HG02970 (cell line): ENCODE results near the gene GIT2.
"Not testable (repeated sequence)": the region's sequence is repeated elsewhere in the genome, so short reads cannot be mapped to it uniquely, and the experiment has no call there.

ENCODE experiments used
- ATAC-seq: cut with Tn5 transposase; IDR thresholded peaks from one replicate; pipeline ENCODE4 v1.9.1; 2021; ENCODE audit warnings: mild to moderate bottlenecking, moderate library complexity, moderate number of reproducible peaks; ENCODE audit not compliant: unreplicated experiment, low FRiP score

The GIT2 gene

GRCh38 chr12:109986236-109986635, 9.9 kb downstream of the GIT2 start:
- ATAC-seq = not testable (repeated sequence)

- ATAC-seq = no peak
Measured at GRCh38 chr12:109983432-109984142, 12.6 kb downstream of the GIT2 start.

GRCh38 chr12:109982210-109982609, 14.0 kb downstream of the GIT2 start:
- no peak for ATAC-seq

- no peak for ATAC-seq
Measured at GRCh38 chr12:109981311-109981710, 14.9 kb downstream of the GIT2 start.

- ATAC-seq = no peak
Measured at GRCh38 chr12:109972821-109973220, 23.3 kb downstream of the GIT2 start.

- ATAC-seq = no peak
Measured at GRCh38 chr12:109968801-109969200, 27.4 kb downstream of the GIT2 start.

- ATAC-seq = no peak
Measured at GRCh38 chr12:109968032-109968420, 28.1 kb downstream of the GIT2 start.

GRCh38 chr12:109967383-109968031, 28.7 kb downstream of the GIT2 start:
- ATAC-seq = no peak

GRCh38 chr12:109966546-109966945, 29.6 kb downstream of the GIT2 start:
- no peak for ATAC-seq

GRCh38 chr12:109963743-109964429, 32.3 kb downstream of the GIT2 start:
- ATAC-seq = no peak

- no peak for ATAC-seq
Measured at GRCh38 chr12:109963330-109963729, 32.8 kb downstream of the GIT2 start.

GRCh38 chr12:109962398-109962797, 33.8 kb downstream of the GIT2 start:
- ATAC-seq = no peak

- ATAC-seq = no peak
Measured at GRCh38 chr12:109961612-109962011, 34.6 kb downstream of the GIT2 start.

- no peak for ATAC-seq
Measured at GRCh38 chr12:109961201-109961600, 35.0 kb downstream of the GIT2 start.

GRCh38 chr12:109959411-109960093, 36.6 kb downstream of the GIT2 start:
- ATAC-seq = no peak

- ATAC-seq = no peak
Measured at GRCh38 chr12:109958374-109958773, 37.8 kb downstream of the GIT2 start.

- ATAC-seq = no peak
Measured at GRCh38 chr12:109953656-109954055, 42.5 kb downstream of the GIT2 start.

- no peak for ATAC-seq
Measured at GRCh38 chr12:109952873-109953272, 43.3 kb downstream of the GIT2 start.

GRCh38 chr12:109952160-109952858, 43.9 kb downstream of the GIT2 start:
- ATAC-seq = no peak

- no peak for ATAC-seq
Measured at GRCh38 chr12:109951751-109952150, 44.4 kb downstream of the GIT2 start.
